DOHH2 (cell line): ENCODE measurements around the gene LEAP2.

Source experiments
- H3F3A ChIP-seq: fragments of 200-600 bp; sonication (generic), shearing (Covaris generic); 2 replicates; pipeline ENCODE4 v1.6.0; 2016; ENCODE audit warnings: antibody characterized with exemption, mild to moderate bottlenecking; ENCODE audit not compliant: control insufficient read depth, insufficient read depth
- H3K27ac ChIP-seq: fragments of 200-600 bp; sonication (generic); 2 replicates; pipeline ENCODE4 v1.5.1; 2014; ENCODE audit warnings: low read depth, mild to moderate bottlenecking, low read length, moderate library complexity
- H3K27me3 ChIP-seq: fragments of 200-600 bp; sonication (generic); 2 replicates; pipeline ENCODE4 v1.6.1; 2014; ENCODE audit warnings: mild to moderate bottlenecking, low read length, mixed read lengths; ENCODE audit not compliant: control insufficient read depth
- H3K36me3 ChIP-seq: fragments of 200-600 bp; sonication (generic); 2 replicates; pipeline ENCODE4 v1.6.1; 2014; ENCODE audit warnings: mild to moderate bottlenecking, low read length, moderate library complexity, mixed read lengths; ENCODE audit not compliant: control insufficient read depth
- H3K4me1 ChIP-seq: fragments of 200-600 bp; sonication (generic); 2 replicates; pipeline ENCODE4 v1.6.1; 2014; ENCODE audit warnings: mild to moderate bottlenecking, low read length, mixed read lengths; ENCODE audit not compliant: control insufficient read depth
- H3K4me2 ChIP-seq: fragments of 200-600 bp; sonication (generic); 2 replicates; pipeline ENCODE4 v1.6.0; 2014; ENCODE audit warnings: mild to moderate bottlenecking, low read length, moderate library complexity
- H3K4me3 ChIP-seq: fragments of 200-600 bp; sonication (generic); 2 replicates; pipeline ENCODE4 v1.5.1; 2014; ENCODE audit warnings: mild to moderate bottlenecking, low read length, mixed read lengths
- H3K79me2 ChIP-seq: fragments of 200-600 bp; sonication (generic); 2 replicates; pipeline ENCODE4 v1.6.1; 2014; ENCODE audit warnings: mild to moderate bottlenecking, low read length, mixed read lengths; ENCODE audit not compliant: control insufficient read depth
- H3K9me2 ChIP-seq: fragments of 200-600 bp; sonication (generic); replicated peaks from 2 replicates; pipeline ENCODE4 v1.6.1; 2014; ENCODE audit warnings: mild to moderate bottlenecking, low read length, mixed read lengths; ENCODE audit not compliant: control insufficient read depth
- H3K9me3 ChIP-seq: fragments of 200-600 bp; sonication (generic); 2 replicates; pipeline ENCODE4 v1.6.1; 2014; ENCODE audit warnings: antibody characterized with exemption, low read length, mixed read lengths; ENCODE audit not compliant: control insufficient read depth, insufficient read depth
- H4K20me1 ChIP-seq: fragments of 200-600 bp; sonication (generic); 2 replicates; pipeline ENCODE4 v1.6.0; 2014; ENCODE audit warnings: low read depth, mild to moderate bottlenecking, antibody characterized with exemption, low read length, moderate library complexity; ENCODE audit not compliant: control insufficient read depth, insufficient read depth
- EZH2phosphoT487 ChIP-seq: fragments of 200-600 bp; sonication (generic); IDR thresholded peaks from 2 replicates; pipeline ENCODE4 v1.6.1; 2017; ENCODE audit warnings: borderline replicate concordance, mild to moderate bottlenecking, antibody characterized with exemption, low read length, moderate library complexity, mixed read lengths
- TF ChIP-seq, protein P1 (sequence below): fragments of 200-600 bp; sonication (generic); IDR thresholded peaks from one replicate; pipeline ENCODE4 v1.5.1; 2014; ENCODE audit warnings: antibody characterized with exemption, mild to moderate bottlenecking, low read depth, low read length; ENCODE audit not compliant: poor library complexity, severe bottlenecking

Gene LEAP2

DNA sequence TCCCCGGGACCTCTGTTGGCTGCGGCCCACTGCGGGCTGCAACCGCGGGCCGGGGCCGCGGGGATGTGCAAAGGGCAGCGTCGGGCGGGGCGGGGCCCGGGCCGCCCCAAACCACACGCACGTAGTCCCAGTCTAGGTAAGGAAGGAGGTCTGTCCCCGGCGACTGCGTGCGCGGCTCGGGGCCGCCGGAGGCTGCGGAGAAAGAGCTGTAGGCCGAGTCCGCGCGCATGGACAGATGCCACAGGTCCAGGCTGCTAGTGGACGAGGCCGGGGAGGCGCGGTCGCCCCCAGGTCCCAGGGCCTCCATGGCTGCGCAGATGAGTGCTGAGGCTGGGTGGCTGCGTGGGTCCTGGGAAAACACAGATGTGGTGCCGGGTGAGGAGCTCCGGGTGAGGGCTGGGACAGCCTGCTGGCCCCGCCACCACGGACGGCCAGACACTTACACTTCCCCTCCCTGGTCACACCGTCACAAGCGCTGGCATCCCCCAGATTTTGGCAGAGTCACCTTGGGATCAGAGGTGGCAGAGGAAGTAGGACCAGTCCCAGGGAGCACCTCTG lies 47.6 kb upstream of the LEAP2 start:
- Histone ChIP-seq H3K4me3 (no peak overlapping the region), H3K9me3 (no peaks in the 10 kb centered on the region), H3K36me3 (no peaks in the 10 kb centered on the region), H3K9me2 (no peaks in the 10 kb centered on the region), H4K20me1 (no peaks in the 10 kb centered on the region), H3K27ac (no peak overlapping the region), H3K4me1 (peaks cover 4% of the 10 kb centered on the region), H3F3A (no peaks in the 10 kb centered on the region), H3K79me2 (no peaks in the 10 kb centered on the region), H3K4me2 (peak overlapping the region; percentile 37; the same call in 1 of the 2 replicates), H3K27me3 (peaks cover 75% of the 10 kb centered on the region)
- TF ChIP-seq, protein P1, sequence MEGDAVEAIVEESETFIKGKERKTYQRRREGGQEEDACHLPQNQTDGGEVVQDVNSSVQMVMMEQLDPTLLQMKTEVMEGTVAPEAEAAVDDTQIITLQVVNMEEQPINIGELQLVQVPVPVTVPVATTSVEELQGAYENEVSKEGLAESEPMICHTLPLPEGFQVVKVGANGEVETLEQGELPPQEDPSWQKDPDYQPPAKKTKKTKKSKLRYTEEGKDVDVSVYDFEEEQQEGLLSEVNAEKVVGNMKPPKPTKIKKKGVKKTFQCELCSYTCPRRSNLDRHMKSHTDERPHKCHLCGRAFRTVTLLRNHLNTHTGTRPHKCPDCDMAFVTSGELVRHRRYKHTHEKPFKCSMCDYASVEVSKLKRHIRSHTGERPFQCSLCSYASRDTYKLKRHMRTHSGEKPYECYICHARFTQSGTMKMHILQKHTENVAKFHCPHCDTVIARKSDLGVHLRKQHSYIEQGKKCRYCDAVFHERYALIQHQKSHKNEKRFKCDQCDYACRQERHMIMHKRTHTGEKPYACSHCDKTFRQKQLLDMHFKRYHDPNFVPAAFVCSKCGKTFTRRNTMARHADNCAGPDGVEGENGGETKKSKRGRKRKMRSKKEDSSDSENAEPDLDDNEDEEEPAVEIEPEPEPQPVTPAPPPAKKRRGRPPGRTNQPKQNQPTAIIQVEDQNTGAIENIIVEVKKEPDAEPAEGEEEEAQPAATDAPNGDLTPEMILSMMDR = no peak
- 0 out of 2 replicates have a peak, but pooled peaks have one; percentile 18 for TF ChIP-seq EZH2phosphoT487

DNA sequence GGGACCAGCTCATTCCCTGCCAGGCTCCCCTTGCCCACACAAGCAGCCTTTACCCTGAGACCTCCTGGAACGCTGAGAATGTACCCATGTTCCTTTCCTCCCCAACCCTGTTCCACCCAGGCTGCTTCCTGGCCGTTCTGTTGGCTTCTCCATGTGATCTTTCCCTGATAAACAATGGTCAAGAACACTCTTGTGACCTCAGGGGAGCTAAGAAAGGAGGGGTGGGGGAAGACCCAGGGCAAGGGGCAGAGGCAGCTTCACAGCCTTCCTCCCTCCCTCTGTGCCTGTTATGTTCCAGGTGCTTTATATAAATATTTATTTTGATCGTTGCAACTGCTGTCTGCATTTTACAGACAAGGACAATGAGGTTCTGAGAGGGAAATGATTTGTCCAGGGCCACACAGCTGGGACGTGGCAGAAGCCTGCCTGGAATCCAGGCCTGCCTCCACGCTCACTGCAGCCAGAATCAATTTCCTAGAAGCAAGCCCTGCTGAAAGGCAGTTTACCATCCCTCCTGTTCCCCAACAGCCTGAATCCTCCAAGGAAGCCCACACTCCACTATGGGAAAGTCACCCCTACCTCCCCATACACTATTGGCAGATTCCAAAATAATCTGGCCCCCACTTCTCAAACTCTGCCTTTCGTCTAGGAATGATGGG lies 46.9 kb upstream of the LEAP2 start:
- Histone ChIP-seq H3K79me2 (no peaks in the 10 kb centered on the region), H3K4me3 (no peak overlapping the region), H3K27ac (no peak overlapping the region), H3K4me2 (no peak overlapping the region), H4K20me1 (no peaks in the 10 kb centered on the region), H3K36me3 (no peaks in the 10 kb centered on the region), H3F3A (no peaks in the 10 kb centered on the region), H3K9me2 (no peaks in the 10 kb centered on the region), H3K9me3 (no peaks in the 10 kb centered on the region), H3K27me3 (peaks cover 81% of the 10 kb centered on the region), H3K4me1 (peaks cover 4% of the 10 kb centered on the region)
- TF ChIP-seq EZH2phosphoT487 = no peak
- TF ChIP-seq, protein P1 = no peak

DNA sequence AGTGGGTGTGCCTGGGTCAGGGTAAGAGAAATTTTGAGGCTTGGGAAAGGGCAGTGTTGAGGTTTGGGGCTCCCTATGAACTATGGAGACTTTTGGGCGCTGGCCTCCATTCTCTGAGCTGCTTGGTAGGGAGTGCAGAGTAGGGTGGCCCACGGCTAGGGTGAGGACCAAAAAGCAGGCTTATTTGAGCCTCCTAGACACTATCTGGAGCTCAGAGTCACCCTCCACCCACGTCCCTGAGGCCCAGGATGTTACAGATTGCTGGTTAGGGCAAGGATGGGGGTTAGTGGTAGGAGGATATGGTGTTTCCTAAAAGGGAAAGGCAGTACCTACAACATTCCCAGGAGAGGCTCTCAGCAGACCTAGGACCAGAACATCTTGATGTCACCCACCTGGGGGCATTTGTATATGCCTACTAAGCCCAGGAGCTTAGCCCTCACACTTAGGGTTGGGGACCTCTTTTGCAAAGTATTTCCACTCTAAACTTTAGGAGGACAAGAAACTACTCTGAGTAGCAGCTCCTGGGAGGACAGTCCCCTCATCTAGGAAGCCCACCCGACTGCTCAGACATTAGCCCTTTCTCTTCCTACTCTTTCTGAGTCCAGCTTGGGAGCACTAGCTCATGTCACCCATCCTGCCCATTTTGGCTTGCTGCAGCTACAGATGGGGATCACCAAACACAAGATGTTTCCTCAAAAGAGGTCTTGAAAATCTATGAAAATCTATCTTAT lies 45.4 kb upstream of the LEAP2 start:
- Histone ChIP-seq H3K9me2 (no peaks in the 10 kb centered on the region), H3F3A (no peaks in the 10 kb centered on the region), H3K4me1 (peaks cover 4% of the 10 kb centered on the region), H3K27ac (no peak overlapping the region), H3K4me2 (no peak overlapping the region), H3K36me3 (no peaks in the 10 kb centered on the region), H3K79me2 (no peaks in the 10 kb centered on the region), H3K27me3 (peaks cover 80% of the 10 kb centered on the region), H3K4me3 (no peak overlapping the region), H4K20me1 (no peaks in the 10 kb centered on the region), H3K9me3 (no peaks in the 10 kb centered on the region)
- TF ChIP-seq, protein P1 = no peak
- TF ChIP-seq EZH2phosphoT487 = no peak
